ENCODE results near the gene KLRC1.

GRCh38 chr12:10453156-10453555 is at the start of gene KLRC1:
- TF ChIP-seq CTCF (IDR thresholded peaks at IDR 0.05) (no peak), EZH2 (IDR thresholded peaks at IDR 0.05) (no peak), EZH2phosphoT487 (IDR thresholded peaks at IDR 0.05) (no peak)

All from neural progenitor cell (in vitro differentiated cells).